HG03565 (cell line): ENCODE data around the gene FUT4.
"Not testable (repeated sequence)": the region's sequence is repeated elsewhere in the genome, so short reads cannot be mapped to it uniquely, and the experiment has no call there.

Source experiments
- ATAC-seq: cut with Tn5 transposase; IDR thresholded peaks from one replicate; pipeline ENCODE4 v1.9.1; 2021; ENCODE audit warnings: mild to moderate bottlenecking, moderate library complexity; ENCODE audit not compliant: unreplicated experiment

The FUT4 gene, protein sequence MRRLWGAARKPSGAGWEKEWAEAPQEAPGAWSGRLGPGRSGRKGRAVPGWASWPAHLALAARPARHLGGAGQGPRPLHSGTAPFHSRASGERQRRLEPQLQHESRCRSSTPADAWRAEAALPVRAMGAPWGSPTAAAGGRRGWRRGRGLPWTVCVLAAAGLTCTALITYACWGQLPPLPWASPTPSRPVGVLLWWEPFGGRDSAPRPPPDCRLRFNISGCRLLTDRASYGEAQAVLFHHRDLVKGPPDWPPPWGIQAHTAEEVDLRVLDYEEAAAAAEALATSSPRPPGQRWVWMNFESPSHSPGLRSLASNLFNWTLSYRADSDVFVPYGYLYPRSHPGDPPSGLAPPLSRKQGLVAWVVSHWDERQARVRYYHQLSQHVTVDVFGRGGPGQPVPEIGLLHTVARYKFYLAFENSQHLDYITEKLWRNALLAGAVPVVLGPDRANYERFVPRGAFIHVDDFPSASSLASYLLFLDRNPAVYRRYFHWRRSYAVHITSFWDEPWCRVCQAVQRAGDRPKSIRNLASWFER

DNA sequence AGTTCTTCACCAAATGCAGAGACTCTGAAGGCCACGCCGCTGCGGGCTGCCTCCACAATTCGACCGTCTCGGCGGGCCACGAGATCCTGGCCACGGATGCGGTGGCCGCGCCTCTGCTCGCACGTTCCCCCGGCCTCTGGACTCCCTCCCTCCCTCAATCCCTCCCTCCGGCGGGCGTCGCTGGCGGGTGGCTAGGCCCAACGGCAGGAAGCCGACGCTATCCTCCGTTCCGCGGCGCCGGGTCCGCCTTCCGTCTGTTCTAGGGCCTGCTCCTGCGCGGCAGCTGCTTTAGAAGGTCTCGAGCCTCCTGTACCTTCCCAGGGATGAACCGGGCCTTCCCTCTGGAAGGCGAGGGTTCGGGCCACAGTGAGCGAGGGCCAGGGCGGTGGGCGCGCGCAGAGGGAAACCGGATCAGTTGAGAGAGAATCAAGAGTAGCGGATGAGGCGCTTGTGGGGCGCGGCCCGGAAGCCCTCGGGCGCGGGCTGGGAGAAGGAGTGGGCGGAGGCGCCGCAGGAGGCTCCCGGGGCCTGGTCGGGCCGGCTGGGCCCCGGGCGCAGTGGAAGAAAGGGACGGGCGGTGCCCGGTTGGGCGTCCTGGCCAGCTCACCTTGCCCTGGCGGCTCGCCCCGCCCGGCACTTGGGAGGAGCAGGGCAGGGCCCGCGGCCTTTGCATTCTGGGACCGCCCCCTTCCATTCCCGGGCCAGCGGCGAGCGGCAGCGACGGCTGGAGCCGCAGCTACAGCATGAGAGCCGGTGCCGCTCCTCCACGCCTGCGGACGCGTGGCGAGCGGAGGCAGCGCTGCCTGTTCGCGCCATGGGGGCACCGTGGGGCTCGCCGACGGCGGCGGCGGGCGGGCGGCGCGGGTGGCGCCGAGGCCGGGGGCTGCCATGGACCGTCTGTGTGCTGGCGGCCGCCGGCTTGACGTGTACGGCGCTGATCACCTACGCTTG, at the start of gene FUT4:
FUT4 (plus strand) TSS at position 227 of the 951 bp plus-strand sequence; CDS start at position 440, 213 bp downstream.
- ATAC-seq = peak; percentile 78

DNA sequence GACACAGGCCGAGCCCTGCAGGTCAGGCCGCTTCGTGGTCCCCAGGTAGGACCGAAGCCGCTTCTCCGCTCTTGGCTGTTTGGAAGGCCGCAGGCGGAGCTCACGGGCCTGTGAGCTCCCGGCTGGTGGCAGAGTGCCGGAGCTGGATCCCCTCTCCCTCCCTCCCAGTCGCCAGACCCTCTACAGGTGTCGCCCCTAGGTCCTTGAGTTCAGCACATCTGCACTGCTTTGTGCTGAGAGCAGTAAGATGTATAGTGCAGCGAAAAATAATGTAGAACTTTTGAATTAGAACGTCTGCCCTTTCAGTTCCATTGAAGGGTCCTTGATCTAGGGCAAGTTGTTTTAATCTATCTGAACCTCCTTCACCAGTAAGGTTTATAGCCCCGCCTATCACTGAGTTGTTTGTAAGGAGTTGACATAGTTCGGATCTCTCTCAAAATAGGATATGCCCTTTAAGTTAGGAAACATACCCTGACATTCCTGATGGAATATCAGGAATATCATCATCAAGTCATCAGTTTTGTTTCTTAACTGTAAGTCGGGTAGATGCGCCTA, 49.5 kb upstream of the FUT4 start:
- peak; percentile 29 for ATAC-seq

- ATAC-seq = no peak
Measured at GRCh38 chr11:94500181-94500580, 43.5 kb upstream of the FUT4 start.

GRCh38 chr11:94501522-94501921, 42.2 kb upstream of the FUT4 start:
- no peak for ATAC-seq

GRCh38 chr11:94504689-94505293, 38.9 kb upstream of the FUT4 start:
- ATAC-seq = peak; percentile 66

DNA sequence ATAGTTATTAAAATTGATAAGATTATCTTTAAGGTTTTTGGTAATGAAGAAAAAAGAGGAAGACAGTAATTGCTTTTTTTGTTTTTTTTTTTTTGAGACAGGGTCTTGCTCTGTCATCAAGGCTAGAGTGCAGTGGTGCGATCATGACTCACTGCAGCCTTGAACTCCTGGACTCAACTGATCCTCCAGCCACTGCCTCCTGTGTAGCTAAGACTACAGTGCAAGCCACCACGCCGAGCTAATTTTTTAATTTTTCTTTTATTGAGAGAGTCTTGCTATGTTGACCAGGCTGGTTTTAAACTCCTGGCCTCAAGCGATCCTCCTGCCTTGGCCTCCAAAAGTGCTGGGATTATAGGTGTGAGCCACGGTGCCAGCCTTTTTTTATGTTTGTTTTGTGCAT, 37.2 kb upstream of the FUT4 start:
- ATAC-seq = not testable (repeated sequence)

GRCh38 chr11:94507485-94507884, 36.2 kb upstream of the FUT4 start:
- ATAC-seq = no peak

- ATAC-seq = peak; percentile 61
Measured at GRCh38 chr11:94511932-94512781, 31.6 kb upstream of the FUT4 start, which contains the start of gene C11orf97. TSS of gene C11orf97 (plus strand) at chr11:94512461. CDS start at chr11:94512529, 68 bp downstream.

GRCh38 chr11:94513091-94513490, 30.6 kb upstream of the FUT4 start:
- ATAC-seq = no peak

GRCh38 chr11:94515398-94515797, 28.3 kb upstream of the FUT4 start:
- ATAC-seq = no peak

- ATAC-seq = no peak
Measured at GRCh38 chr11:94516725-94517124, 27.0 kb upstream of the FUT4 start.

GRCh38 chr11:94518300-94518699, 25.4 kb upstream of the FUT4 start:
- no peak for ATAC-seq

DNA sequence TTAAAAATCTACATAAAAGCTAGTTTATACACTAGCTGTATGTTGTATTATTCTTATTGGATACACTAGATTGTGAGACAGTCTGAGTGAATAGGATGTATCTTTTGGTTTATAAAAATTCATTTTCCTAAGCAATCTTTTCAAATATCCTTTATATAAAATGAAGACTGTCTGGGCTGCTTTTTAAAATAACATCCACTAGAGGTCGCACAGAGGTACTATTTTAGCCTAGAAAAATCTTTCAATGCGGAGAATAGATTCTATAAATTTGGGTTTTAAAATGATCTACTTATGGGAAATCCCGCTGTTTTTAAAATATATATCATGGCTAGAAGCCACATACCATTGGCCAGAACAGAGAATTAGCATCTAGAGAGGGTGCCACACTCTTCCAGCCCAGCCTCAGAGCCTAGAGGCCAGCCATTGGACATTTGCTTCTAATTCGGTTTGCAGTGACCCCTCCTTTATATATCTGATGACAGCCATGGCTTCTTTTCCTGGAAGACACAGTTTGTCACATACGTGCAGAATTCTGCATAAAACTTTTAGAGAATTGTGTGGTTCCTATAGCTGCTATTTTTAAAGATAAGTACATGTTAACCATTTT, 24.1 kb upstream of the FUT4 start:
- ATAC-seq = no peak

DNA sequence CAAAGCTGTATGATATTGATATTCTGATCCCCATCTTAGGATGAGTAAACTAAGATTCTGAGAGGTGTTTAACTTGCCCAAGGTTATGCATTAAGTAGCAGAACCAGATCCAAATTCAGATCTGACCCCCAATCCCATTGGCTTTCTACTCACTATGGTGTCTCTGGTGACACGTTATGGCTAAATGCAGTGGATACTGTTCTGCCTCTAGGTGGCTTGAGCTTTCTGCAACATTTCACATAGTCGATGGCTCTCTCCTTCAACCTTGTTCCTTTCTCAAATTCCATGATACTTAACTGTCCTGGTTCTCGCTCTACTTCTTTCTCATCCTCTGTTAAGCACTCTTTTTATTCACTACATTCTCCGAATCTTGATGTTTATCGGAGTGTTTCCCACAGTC, 22.0 kb upstream of the FUT4 start:
- ATAC-seq = no peak

DNA sequence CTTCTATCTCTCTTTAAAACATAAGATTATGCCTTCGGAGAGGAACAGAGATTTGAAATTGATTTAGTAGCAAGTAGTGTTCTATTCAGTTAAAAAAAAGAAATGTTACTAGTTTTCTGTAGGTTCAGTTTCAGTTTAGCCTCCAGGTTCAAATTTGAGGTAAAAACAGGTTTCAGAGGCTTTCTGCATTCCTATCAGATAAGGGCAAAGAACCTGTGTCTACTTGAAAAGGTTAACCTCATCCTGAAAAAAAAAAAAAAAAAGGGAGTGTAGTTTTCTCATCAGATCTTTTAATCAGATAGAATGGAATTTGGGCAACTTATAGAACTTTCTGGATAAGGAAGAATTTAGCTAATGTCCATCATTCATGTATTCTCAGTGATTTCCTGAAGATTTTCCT, 19.4 kb upstream of the FUT4 start:
- no peak for ATAC-seq

DNA sequence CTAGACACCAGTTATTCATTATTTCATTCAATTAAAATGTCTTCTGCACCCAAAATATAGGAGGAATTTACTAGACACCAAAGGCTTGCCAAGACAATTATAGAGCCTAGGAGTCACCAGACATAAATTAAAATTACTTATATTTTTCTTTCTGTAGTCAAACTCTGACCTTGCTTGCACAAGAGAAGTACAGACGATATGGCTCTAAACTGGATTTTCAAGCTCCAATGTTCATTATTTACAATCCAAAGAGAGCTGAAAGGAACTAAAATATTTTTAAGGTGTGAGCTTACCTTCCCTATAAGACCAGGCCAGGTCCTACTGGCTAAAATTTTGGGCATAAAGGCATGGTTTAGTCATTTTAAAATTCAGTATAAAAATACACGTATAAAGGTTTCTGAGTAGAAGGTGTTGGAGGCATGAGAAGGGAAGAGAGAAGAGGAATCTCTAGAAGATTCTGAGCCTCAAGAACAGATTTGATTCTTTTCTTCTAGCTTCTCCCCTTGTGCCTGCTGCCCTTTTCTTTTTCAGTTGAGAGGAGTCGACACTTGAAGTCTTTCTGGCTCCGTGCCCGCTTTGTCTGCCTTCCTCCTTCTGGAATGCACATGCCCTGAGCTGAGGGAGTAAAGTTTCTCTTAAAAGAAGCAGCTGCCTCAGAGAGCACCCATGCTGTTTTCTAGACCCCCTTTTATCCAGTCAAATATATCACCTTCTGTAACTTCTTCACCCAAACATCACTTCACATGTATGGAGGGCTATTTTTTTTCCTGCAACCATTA, 18.0 kb upstream of the FUT4 start:
- ATAC-seq = no peak

- ATAC-seq = no peak
Measured at GRCh38 chr11:94526645-94527438, 16.9 kb upstream of the FUT4 start.

GRCh38 chr11:94528551-94528950, 15.2 kb upstream of the FUT4 start:
- no peak for ATAC-seq
